ENCODE measurements around the gene CAB39.

Gene CAB39

DNA sequence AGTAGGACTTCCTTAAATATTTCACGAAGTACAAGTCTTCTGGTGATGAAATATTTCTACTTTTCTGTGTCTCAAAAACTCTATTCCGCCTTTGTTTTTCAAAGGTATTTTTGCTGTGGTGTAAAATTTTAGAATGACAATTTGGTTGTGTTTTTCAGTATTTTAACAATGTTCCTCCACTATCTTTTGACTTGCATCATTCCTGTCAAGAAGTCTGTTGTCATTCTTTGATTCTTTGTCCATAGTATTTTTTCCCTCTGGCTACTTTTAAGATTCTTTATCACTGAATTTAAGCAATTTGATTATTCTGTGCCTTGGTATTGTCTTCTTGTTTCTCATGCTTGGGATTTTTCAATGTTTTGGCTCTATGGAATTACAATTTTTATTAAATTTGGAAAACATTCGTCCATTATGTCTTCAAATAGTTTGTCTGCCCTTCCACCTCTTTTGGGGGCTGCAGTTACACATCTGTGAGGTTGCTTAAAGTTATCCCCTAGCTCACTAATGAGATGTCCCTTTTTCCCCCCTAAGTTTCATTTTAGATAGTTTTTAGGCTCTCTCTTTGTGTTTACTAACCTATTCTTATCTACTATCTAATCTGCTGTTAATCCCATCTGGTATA, 76.0 kb downstream of the CAB39 start:
- no peak for DNase-seq

DNA sequence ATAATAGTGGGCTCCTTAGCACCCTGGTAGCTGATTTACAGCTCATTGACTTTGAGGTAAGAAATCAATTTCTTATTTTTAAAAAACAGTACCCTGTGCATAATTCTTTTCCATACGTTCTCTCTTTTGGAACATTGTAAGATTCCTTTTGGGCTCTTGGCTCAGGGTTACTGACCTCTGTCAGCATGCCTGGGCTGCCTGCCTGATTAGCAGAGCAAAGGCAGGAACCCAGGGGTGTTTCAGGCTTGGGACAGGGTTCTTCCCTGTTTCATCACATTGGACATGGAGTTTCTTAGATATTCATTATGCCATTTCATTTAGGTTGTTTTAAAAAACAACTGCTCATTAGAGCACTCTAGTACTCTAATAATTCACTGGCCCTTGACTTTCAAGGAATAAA, 78.3 kb downstream of the CAB39 start:
- DNase-seq: no peak

DNA sequence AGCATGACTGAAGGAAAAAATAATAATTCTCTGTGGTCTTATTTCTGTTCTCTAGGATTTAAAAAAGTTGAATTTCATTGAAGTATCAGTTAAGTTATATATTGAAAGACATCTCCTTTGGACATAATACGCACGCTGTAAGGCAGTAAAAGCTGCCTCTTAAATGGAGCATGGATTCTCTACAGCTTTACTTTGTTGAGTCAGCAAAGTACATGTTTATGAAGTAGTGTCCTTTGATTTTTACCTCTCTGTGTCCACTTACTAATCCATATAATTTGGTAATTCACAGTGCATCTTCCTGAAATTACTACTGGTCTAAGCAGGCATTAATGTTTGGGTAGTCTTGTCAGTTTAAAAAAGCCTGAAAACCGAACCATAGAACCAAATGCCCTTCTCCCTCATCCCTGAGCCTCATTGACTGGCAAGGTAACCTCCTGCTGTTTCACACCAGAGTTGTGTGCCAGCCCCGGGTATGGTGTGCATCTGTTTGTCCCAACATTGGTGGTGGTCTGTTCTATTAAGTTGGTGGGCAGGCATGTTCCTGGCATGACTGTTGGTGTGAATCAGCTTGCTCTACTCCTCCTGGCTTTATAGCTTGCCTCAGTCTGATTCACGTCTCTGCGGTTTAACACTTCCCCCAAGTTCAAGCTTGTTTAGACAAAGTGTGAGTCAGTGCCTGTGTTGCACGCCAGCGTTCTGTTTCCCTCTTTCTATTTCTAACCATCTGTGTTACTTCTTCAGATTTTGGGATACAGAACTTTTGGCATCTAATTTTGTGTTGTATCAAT, 81.1 kb downstream of the CAB39 start:
- DNase-seq: peak; percentile 89 to 97

DNA sequence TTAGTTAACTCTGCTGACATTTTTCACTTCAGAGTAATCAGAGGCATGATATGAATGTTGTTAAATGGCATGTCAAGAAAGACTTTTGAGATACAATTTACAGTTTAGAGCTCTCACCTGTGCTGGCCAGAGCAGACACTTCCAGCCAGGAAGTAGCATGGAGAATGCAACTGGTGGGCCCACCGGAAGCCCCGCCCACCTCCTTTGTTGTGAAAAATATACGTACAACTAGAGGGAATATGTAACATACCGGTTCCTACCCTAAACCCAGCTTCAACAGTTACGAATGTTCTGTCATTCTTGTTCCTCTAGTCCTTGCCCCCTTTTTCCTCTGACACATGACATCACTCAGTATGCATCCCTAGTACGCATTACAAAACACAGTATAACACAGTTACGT, 81.9 kb downstream of the CAB39 start:
- DNase-seq: peak; percentile 13 to 74

DNA sequence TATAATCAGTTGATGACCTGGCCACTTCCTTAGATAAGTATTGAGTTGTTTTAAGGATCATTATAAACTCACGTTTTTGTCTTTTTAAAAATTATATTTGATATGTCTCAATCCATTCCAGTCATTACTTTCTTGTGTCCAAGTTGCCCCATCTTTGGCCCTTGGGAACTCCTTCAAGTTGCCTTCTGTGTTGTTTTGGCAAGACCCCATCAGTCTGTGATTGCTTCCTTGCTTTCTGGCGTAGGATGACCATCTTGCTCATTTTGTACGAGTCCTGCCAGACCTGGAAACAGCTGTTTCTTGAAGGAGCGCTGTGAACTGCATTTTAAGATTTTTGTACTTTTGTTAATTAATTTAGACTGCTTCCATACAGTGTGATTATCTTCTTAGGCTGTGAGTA, 83.2 kb downstream of the CAB39 start:
- DNase-seq: no peak

DNA sequence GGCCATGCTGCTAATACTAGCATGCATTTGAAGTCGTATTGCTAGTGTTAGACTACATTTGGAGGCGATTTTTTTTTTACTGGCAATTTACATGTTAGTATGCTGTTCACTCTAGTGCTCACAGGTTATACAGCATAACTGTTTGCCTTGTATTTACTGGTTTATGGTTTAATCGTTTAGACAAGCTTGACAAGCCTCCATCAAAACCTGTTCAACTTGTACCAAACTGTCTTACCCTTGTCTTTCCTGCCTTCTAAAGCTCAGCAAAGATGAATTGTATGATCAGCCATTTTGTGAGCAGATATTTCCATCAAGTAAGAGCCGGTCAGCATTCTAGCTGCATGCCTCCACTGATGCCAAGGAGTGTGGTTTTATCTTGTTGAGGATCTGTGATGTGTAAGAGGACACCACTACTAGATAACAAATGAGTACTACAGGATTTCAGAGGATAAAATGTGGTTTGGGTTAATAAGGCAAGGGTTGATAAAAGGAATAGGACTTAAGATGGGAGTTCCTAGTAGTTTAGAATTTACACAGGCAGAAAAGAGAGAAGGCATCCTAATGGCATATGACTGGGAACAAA, 83.7 kb downstream of the CAB39 start:
- no peak for DNase-seq

DNA sequence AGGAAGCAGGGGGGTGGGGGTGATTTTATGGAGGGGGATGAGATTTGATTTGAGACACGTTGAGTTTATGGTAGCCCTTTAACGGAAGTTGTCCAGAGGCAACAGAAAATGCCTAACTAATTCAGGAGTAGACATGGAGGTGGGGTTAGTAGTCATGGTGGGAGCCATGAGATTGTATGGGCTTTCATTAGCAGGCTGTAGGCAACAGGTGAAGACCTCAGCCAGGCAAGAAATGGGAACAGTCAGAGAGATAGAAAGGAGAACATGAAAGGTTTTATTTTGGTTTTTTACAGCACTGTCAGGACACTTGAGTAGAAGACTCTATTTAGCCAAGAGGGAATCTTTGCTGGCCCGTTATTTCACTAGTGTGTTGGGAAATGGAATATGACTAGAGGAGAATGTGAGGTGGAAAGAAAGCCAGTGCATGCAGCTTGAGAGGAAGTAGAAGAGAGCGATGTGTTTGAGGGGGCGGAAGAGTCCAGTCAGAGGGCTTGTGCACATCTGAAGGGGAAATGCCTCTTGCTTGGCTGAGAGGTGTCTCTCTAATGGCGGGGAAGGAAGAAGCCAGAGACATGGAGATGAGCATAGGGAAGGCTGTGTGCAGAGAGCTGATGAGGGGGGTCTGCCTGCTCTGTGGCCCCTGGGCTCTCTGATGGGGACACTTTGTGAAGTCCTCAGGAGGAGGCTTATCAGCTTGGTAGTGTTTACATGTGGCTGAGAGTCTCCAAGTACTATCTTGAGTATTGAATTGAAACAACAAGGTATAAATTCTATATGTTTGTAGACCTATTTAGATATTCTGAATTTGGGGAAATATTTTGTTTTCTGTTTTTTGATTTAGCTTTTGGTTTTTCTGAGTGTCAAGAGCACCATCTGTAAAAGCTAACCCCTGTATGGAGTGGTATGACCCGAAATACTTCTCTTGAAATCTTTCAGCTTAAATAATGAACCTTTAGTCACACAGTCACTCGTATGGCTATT, 85.2 kb downstream of the CAB39 start:
- no peak for DNase-seq

DNA sequence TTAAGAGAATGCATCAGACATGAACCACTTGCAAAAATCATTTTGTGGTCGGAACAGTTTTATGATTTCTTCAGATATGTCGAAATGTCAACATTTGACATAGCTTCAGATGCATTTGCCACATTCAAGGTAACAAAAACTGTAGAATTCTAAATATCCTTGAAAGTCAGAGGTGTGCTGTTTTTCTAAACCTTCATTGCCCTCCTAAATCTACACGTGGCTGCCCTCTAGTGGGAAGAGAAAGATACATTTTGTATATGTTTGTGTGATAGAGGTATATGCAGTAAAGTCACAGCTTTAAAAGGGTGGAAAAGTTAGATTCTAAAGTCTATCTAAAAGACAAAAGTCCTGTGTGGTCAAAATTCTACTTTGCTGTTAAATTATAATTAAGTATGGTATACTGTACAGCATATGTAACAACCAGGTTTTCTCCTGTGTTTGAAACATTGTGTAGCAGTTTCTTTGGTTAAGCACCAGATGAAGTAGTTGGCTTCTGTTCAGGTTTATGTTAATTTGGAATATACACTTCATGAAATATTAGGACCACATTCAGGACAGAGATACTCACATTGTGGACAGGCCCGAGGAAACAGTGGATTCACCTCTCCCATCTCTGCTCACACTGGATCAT, 86.2 kb downstream of the CAB39 start:
- peak in 1 of 2 experiments; percentile 77 for DNase-seq

DNA sequence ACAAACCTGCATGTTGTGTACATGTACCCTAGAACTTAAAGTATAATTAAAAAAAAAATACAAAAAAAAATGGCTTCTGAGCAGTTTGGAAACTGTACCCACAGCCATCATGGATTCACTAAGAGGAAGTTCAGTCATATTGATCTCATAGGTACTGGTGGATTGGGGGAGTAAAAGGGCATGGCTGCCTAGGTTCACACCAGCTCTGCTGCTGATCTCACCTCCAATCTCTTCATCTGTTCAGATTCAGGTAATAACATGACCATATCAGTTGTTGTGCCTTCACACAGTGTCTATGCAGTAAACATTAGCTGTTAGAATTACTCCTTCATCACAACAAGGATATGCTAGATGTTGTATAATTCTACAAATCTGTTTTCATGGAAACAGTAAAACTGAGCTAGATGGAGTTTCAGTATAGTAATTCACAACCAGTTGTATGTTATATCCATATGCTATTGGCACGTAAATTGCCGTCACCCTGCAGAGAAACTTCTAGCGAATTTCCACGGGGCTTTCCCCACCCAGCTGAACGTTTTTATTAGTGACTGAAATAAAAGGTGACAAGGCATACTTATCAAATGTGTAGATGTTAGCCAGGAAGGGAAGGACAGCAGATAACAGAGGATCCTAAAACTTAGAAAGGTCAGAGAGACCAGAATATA, 92.8 kb downstream of the CAB39 start:
- no peak for DNase-seq

DNA sequence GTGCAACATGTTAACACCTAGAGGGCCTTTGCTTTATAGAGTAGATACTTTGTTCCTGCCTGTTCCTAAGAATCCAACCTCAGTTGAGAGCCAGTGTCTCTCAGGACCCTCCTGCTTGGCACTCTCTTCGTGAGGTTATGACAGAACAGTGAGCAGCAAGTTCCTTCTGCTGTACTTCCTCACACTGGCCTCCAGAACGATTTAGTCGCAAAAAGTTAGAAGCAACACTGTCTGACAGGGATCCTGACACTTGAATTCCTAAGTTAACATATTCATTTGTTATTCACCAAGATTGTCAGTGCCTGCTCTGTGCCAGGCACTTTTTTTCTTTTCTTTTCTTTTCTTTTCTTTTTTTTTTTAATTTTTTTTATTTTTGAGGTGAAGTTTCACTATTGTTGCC, 95.1 kb downstream of the CAB39 start:
- no peak for DNase-seq

DNA sequence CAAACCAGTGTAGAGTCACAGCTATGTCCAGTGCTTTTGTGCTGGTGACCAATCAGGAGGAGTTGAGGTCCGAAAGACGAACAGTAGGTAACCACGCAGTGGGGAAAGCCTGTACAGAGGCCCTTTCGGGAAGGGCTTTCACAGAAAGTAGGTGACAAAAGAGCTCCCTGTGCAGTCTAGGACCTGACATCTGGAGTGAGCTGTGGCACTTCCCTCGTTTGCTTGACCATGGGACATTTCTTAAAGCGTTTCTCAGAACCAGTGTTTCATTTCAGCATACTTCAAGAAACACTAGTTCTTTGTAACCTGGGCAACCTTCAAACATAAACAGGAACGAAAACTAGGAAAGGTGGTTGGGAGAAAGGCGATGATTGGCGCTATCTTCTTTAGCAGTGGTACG, 96.4 kb downstream of the CAB39 start:
- no peak for DNase-seq

DNA sequence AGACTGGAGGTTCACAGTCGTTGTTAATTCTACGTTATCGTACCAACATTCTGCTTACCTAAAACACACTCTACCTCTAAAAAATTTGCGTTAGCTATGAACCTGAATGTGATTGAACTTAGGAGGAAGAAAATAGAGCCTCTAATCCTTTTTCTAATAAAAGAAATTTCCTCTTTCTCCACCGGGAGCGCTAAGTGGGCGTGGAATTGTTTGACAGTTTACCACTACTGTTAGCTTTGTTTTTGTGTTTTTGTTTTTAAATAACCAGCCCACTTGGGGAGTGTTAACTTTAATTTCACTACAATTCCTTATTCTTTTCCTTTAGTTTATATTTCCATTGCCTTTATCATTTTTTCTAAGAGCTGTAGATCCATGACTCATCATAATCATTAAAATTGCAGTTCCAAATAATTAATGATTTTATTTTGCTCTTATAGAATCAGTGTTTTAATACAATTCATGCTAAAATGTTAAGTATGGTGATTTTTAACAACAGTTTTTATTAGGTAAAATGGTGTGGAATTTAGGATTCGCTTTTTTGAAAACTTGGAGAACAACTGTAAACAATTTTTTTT, 97.1 kb downstream of the CAB39 start:
- DNase-seq: peak in 1 of 2 experiments; percentile 26

DNA sequence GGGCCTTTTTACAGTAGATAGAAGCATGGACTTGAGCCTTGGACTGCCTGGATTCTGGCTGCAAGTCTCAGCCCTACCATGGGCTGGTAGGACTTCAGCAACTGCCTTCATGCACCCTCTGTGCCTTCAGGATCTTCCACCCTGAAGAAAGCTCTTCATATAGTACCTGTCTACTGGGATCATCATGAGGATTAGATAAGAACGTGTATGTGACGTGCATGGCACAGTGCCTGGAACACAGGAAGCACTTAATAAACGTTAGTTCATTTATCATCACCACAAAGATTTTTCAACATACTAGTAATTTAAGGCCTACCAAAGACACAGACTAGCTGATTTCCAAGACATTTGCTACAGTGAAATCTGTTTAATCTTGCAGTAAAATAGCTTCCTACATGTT, 98.9 kb downstream of the CAB39 start:
- DNase-seq: no peak

DNA sequence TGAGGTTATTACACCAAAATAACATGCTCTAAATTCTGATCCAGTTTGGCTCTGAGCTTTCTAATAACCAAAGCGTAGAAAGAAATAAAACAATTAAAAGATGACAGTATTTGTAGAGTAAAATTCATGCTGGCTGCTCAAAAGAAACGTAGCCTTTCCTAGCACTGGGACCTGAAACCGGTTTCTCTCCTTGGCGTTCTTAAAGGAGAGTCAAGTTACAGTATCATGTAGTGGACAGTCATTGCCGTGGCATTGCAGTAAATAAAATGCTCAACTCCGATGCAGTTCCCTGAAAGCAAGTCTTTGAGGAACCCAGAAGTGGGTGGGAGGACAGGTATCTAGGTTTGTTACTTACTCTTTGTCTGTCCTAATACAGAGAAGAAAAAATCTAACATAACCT, 99.4 kb downstream of the CAB39 start:
- no peak for DNase-seq

DNA sequence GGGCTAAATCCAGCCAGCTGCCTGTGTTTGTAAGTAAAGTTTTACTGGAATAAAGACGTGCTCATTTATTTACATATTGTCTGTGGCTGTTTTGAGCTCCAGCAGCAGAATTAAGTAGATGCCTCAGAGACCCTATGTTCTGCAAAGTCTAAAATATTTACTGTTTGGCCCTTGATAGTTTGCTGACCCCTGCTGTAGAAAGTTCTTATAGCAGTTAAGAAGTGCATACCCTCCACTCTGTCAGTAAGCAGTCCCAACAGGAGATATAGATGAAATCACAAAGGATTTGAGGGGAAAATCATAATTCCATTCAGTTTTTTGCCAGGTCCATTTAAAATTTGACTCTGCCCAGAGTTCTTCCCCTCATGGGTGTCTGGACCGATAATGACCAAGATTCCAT, 102.0 kb downstream of the CAB39 start:
- peak in 1 of 2 experiments; percentile 44 for DNase-seq

DNA sequence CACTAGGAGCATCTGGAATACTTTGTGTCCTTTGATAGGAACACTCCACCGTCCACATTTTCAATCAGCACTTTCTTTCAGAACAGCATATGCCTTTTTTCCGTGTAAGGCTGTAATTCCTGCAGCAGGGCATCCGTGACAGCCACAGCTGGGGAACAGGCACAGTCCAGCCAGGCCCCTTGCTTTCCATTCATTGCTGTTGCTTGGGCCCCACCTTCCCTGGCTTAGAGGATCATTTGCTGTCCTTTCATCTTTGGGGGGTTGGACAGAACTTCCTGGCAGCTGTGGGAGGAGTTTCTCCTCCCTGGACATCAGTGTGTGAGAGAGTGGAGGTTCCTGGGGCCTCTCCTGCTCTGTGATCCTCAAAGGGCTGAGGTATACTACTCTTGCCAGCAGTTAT, 102.4 kb downstream of the CAB39 start:
- no peak for DNase-seq

DNA sequence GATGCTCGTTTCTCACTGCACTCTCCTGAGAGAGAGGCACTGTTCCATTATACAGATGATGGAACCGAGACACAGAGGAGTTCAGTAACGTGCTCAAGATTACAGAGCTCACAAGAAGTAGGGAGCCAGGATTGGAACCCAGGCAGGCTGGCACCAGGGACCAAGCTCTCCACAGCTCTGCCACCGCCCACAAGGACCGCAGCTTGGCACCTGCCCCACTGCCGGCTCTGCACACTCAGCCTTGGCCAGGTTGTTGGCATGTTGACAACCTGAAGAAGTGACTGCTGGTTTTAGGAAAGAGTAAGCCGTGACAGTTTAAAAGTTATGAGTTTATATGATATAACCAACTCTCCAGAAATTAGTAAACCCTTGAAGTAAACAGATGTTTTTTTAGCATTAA, 104.1 kb downstream of the CAB39 start:
- DNase-seq: no peak

DNA sequence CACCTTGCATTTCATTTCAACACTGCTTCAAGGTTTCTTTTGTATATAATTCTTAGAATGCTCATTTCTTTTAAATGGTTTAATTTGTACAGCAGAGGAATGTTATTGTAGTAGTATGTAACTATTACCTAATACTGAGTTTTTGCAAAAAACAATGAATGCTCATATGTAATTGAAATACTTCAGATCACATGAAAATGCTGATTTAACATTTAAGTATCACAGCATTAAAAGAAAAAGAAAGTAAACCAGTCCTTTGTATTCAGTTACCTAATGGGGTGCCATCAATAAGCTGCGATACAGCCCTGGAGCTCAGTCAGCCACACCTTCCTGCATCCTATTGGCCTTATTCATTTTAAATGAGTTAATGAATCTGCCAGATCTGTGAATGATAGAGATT, 106.8 kb downstream of the CAB39 start:
- DNase-seq: no peak

DNA sequence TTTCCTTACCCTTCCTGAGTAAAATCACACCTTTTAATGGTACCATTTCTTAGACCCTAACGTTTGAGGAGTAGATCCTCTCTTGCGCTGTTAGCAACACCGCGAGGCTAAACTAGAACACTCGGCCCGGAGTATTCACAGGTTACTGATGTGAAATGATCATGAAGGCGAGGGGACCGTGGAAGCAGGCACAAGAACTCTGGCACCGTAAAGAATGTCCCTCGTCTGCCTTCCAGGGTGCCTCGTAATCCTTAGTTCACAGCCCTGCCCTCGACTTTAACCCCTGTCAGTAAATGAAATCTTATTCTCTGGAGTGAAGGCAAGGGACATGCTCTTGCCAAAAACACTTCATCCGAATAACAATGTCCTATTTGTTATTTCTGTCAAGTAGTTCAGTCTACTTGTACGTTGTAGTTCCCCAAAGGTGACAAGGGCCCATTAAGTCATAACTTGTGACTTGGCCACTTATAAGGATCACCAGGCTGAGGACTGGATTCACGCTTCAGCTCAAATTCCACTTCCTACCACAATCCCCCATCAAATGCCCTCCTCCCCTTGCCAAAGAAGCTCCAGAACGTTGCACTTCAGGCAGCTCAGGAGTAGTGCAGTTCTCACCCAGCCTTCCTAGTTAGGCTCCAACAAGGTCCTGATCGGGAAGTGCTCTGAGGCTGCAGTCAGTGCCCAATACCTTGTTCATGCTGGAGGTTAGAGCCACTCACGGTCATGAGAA, 108.8 kb downstream of the CAB39 start:
- no peak for DNase-seq

DNA sequence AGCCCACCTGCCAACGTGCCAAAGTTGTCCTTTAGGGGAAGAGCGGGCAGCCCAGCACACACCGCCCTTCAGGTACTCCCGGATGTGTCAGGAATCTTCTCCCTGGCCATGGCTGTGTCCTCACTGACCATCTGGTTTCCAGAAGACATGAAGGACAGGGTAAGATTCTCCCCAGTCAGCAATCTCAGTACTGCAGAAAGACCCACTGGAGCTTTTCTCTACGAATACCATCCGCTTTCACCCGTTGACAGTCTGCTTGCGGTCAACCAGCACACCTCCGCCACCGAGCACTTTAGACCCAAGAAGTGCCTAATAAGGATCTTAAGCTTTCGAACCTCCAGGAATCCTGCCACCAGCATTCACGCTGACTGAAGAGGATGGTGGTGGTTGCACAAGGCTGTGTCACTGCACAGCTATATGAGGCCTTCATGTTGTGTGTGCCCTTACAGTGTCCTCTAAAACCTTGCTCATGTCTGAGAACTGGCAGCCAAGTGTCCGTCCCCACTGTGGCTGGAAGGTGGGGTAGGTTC, 109.4 kb downstream of the CAB39 start:
- no peak for DNase-seq
